Mesenchymal stem cell (in vitro differentiated cells and primary cell): ENCODE data around the gene CYP2R1.

ENCODE experiments used
- DNase-seq: peaks from one replicate; pipeline ENCODE4 v3.0.0-alpha.2; 2013
- H2AFZ ChIP-seq: one replicate; pipeline ENCODE4 v1.6.1; 2013; ENCODE audit warnings: low read depth, mild to moderate bottlenecking, control low read depth, inconsistent platforms, low read length, moderate library complexity
- H2AK5ac ChIP-seq: 2 replicates; pipeline ENCODE4 v1.6.1; 2013; ENCODE audit warnings: low read length, moderate library complexity, mild to moderate bottlenecking, inconsistent platforms; ENCODE audit not compliant: severe bottlenecking
- H2BK120ac ChIP-seq: one replicate; pipeline ENCODE4 v1.6.1; 2013; ENCODE audit warnings: low read depth, mild to moderate bottlenecking, inconsistent platforms, low read length, moderate library complexity
- H2BK12ac ChIP-seq, 2 experiments: one replicate each; pipeline ENCODE4 v1.6.1; 2013; ENCODE audit warnings: inconsistent platforms in 2 of 2, low read length in 2 of 2, mild to moderate bottlenecking in 2 of 2, moderate library complexity in 2 of 2, control low read depth in 1 of 2
- H2BK15ac ChIP-seq: one replicate; pipeline ENCODE4 v1.6.1; 2013; ENCODE audit warnings: mild to moderate bottlenecking, low read depth, inconsistent platforms; ENCODE audit not compliant: poor library complexity, severe bottlenecking
- H2BK5ac ChIP-seq: 2 replicates; pipeline ENCODE4 v1.6.1; 2013; ENCODE audit warnings: low read depth, mild to moderate bottlenecking, low read length, control low read depth, inconsistent platforms; ENCODE audit not compliant: poor library complexity, severe bottlenecking
- H3K14ac ChIP-seq, 2 experiments: one replicate each; pipeline ENCODE4 v1.6.1; 2013; ENCODE audit warnings: inconsistent platforms in 2 of 2, low read length in 2 of 2, control low read depth in 1 of 2, mild to moderate bottlenecking in 1 of 2, moderate library complexity in 1 of 2
- H3K18ac ChIP-seq, 2 experiments: one replicate each; pipeline ENCODE4 v1.6.1; 2013; ENCODE audit warnings: inconsistent platforms in 2 of 2, low read length in 2 of 2, control low read depth in 1 of 2, low read depth in 1 of 2, mild to moderate bottlenecking in 1 of 2
- H3K23ac ChIP-seq, 2 experiments: one replicate each; pipeline ENCODE4 v1.6.1; 2013; ENCODE audit warnings: inconsistent platforms in 2 of 2, low read length in 2 of 2, mild to moderate bottlenecking in 2 of 2, moderate library complexity in 2 of 2, control low read depth in 1 of 2
- H3K27ac ChIP-seq: 2 replicates; pipeline ENCODE4 v1.5.1; 2013; ENCODE audit warnings: mild to moderate bottlenecking, moderate library complexity, low read length, control low read depth, inconsistent platforms; ENCODE audit not compliant: poor library complexity, severe bottlenecking
- H3K27me3 ChIP-seq, 2 experiments: 2 replicates each; pipeline versions ENCODE4 v1.6.1 to v1.7.0; 2013; ENCODE audit warnings: low read length in 2 of 2, mild to moderate bottlenecking in 2 of 2, moderate library complexity in 2 of 2, control low read depth in 1 of 2, inconsistent platforms in 1 of 2; ENCODE audit not compliant: control insufficient read depth in 1 of 2, insufficient read depth in 1 of 2
- H3K36me3 ChIP-seq, 2 experiments: 2 replicates each; pipeline versions ENCODE4 v1.6.1 to v1.7.0; 2013; ENCODE audit warnings: low read length in 2 of 2, control low read depth in 1 of 2, inconsistent platforms in 1 of 2, low read depth in 1 of 2, mild to moderate bottlenecking in 1 of 2; ENCODE audit not compliant: insufficient read depth in 2 of 2, control insufficient read depth in 1 of 2
- H3K4ac ChIP-seq, 2 experiments: one replicate each; pipeline ENCODE4 v1.6.1; 2013; ENCODE audit warnings: inconsistent platforms in 2 of 2, low read length in 2 of 2, mild to moderate bottlenecking in 2 of 2, moderate library complexity in 2 of 2, control low read depth in 1 of 2, low read depth in 1 of 2
- H3K4me1 ChIP-seq: 2 replicates; pipeline ENCODE4 v1.6.1; 2013; ENCODE audit warnings: low read depth, low read length, control low read depth; ENCODE audit not compliant: control insufficient read depth, insufficient read depth
- H3K4me2 ChIP-seq: 2 replicates; pipeline ENCODE4 v1.6.1; 2013; ENCODE audit warnings: low read length, mild to moderate bottlenecking, inconsistent platforms; ENCODE audit not compliant: poor library complexity, severe bottlenecking
- H3K4me3 ChIP-seq, 2 experiments: 2 replicates each; pipeline versions ENCODE4 v1.5.1 to v1.7.0; 2013; ENCODE audit warnings: low read length in 2 of 2, mild to moderate bottlenecking in 2 of 2, control low read depth in 1 of 2, low read depth in 1 of 2; ENCODE audit not compliant: insufficient read depth in 1 of 2
- H3K79me1 ChIP-seq: replicated peaks from 2 replicates; pipeline ENCODE4 v1.6.1; 2013; ENCODE audit warnings: mild to moderate bottlenecking, control low read depth, low read length, inconsistent platforms; ENCODE audit not compliant: poor library complexity, severe bottlenecking
- H3K9ac ChIP-seq: 2 replicates; pipeline ENCODE4 v1.7.0; 2013; ENCODE audit warnings: mild to moderate bottlenecking, low read length, moderate library complexity
- H3K9me3 ChIP-seq: 2 replicates; pipeline ENCODE4 v1.7.0; 2013; ENCODE audit warnings: mild to moderate bottlenecking, low read length; ENCODE audit not compliant: control insufficient read depth
- H4K8ac ChIP-seq: one replicate; pipeline ENCODE4 v1.6.1; 2013; ENCODE audit warnings: inconsistent platforms, mild to moderate bottlenecking, low read length, moderate library complexity
- H4K91ac ChIP-seq: one replicate; pipeline ENCODE4 v1.6.1; 2013; ENCODE audit warnings: mild to moderate bottlenecking, low read length, inconsistent platforms
- WGBS: methylation state at CpG from one replicate; pipeline ENCODE4 v1.1.7; 2013; ENCODE audit warnings: mixed read lengths; 5-methylcytosine and 5-hydroxymethylcytosine counted together

Gene CYP2R1

GRCh38 chr11:14882196-14882595 lies 9.8 kb downstream of the CYP2R1 start:
- no peak overlapping the region for H4K91ac ChIP-seq
- no peak overlapping the region for H2AFZ ChIP-seq
- no peak overlapping the region for H2BK5ac ChIP-seq
- H3K4ac ChIP-seq = no peak overlapping the region
- H3K79me1 ChIP-seq = peaks cover 12% of the 10 kb centered on the region
- no peaks in the 10 kb centered on the region for H3K27me3 ChIP-seq
- H3K27ac ChIP-seq = no peak overlapping the region
- no peak overlapping the region for H2BK12ac ChIP-seq
- peaks cover 0 to 16% of the 10 kb centered on the region in 2 experiments for H3K36me3 ChIP-seq
- 100% methylated on average over 1 of the region's 1 CpG for WGBS
- no peak overlapping the region for H2AK5ac ChIP-seq
- no peak overlapping the region for H2BK15ac ChIP-seq
- H3K4me1 ChIP-seq = no peaks in the 10 kb centered on the region
- H3K18ac ChIP-seq = no peak overlapping the region
- H2BK120ac ChIP-seq = no peak overlapping the region
- no peak overlapping the region for H3K4me2 ChIP-seq
- no peaks in the 10 kb centered on the region for H3K9me3 ChIP-seq
- H3K14ac ChIP-seq = no peak overlapping the region
- no peak for DNase-seq
- H3K9ac ChIP-seq = no peak overlapping the region
- no peak overlapping the region for H3K23ac ChIP-seq
- no peak overlapping the region for H3K4me3 ChIP-seq
- H4K8ac ChIP-seq = no peak overlapping the region

GRCh38 chr11:14881576-14882193 lies 10.3 kb downstream of the CYP2R1 start:
- no peak overlapping the region for H2BK5ac ChIP-seq
- H4K91ac ChIP-seq = no peak overlapping the region
- DNase-seq = no peak
- H3K9ac ChIP-seq = no peak overlapping the region
- no peak overlapping the region for H2AFZ ChIP-seq
- peaks cover 10% of the 10 kb centered on the region for H3K79me1 ChIP-seq
- H2BK15ac ChIP-seq = no peak overlapping the region
- no peak overlapping the region for H4K8ac ChIP-seq
- no peak overlapping the region for H3K23ac ChIP-seq
- no peak overlapping the region for H3K4me3 ChIP-seq
- H3K4me1 ChIP-seq = no peaks in the 10 kb centered on the region
- H3K27ac ChIP-seq = no peak overlapping the region
- H3K4me2 ChIP-seq = no peak overlapping the region
- H3K9me3 ChIP-seq = no peaks in the 10 kb centered on the region
- no peak overlapping the region for H3K18ac ChIP-seq
- H3K4ac ChIP-seq = no peak overlapping the region
- no peak overlapping the region for H2BK120ac ChIP-seq
- no peaks in the 10 kb centered on the region for H3K27me3 ChIP-seq
- H3K14ac ChIP-seq = no peak overlapping the region
- peaks cover 0 to 21% of the 10 kb centered on the region in 2 experiments for H3K36me3 ChIP-seq
- no peak overlapping the region for H2AK5ac ChIP-seq
- no peak overlapping the region for H2BK12ac ChIP-seq
- 100% methylated on average over 2 of the region's 2 CpGs for WGBS

- Histone ChIP-seq H3K36me3 (peaks cover 0 to 28% of the 10 kb centered on the region in 2 experiments), H2BK120ac (no peak overlapping the region), H3K27me3 (no peaks in the 10 kb centered on the region), H2AK5ac (no peak overlapping the region), H3K4me2 (no peak overlapping the region), H3K4me3 (no peak overlapping the region), H2AFZ (no peak overlapping the region), H3K14ac (no peak overlapping the region), H3K4ac (no peak overlapping the region), H2BK5ac (no peak overlapping the region), H3K9me3 (no peaks in the 10 kb centered on the region), H3K4me1 (no peaks in the 10 kb centered on the region), H3K18ac (no peak overlapping the region), H3K9ac (no peak overlapping the region), H4K8ac (no peak overlapping the region), H3K27ac (no peak overlapping the region), H4K91ac (no peak overlapping the region), H2BK12ac (no peak overlapping the region), H3K23ac (no peak overlapping the region), H2BK15ac (no peak overlapping the region), H3K79me1 (no peaks in the 10 kb centered on the region)
- no peak for DNase-seq
- WGBS = 88% methylated on average over 2 of the region's 5 CpGs
Observed at GRCh38 chr11:14875163-14875562, 16.9 kb downstream of the CYP2R1 start.

- Histone ChIP-seq H2BK15ac (no peak overlapping the region), H3K4me3 (no peak overlapping the region), H4K8ac (no peak overlapping the region), H3K23ac (no peak overlapping the region), H3K27me3 (no peaks in the 10 kb centered on the region), H3K27ac (no peak overlapping the region), H2BK12ac (no peak overlapping the region), H2BK120ac (no peak overlapping the region), H2AK5ac (no peak overlapping the region), H3K9me3 (no peaks in the 10 kb centered on the region), H3K36me3 (peaks cover 0 to 26% of the 10 kb centered on the region in 2 experiments), H3K14ac (no peak overlapping the region), H3K4me2 (no peak overlapping the region), H3K79me1 (no peaks in the 10 kb centered on the region), H3K9ac (no peak overlapping the region), H3K4ac (no peak overlapping the region), H4K91ac (no peak overlapping the region), H3K18ac (no peak overlapping the region), H2AFZ (no peak overlapping the region), H2BK5ac (no peak overlapping the region), H3K4me1 (no peaks in the 10 kb centered on the region)
- WGBS = 100% methylated on average over 3 of the region's 4 CpGs
- DNase-seq = no peak
Observed at GRCh38 chr11:14873632-14874031, 18.4 kb downstream of the CYP2R1 start.
